ENCODE results near the gene CDKN2B-AS1. TPM values are rescaled to one million over a fixed set of nuclear protein-coding genes. Genes with fewer than 3 reads are reported as not detected.

The CDKN2B-AS1 gene
- total and polyA plus RNA-seq, 2 of the 13 experiments (the other 11 are each of a cell fraction or from before 2014, with no cell fraction given): 0.64 to 2.3 TPM

DNA sequence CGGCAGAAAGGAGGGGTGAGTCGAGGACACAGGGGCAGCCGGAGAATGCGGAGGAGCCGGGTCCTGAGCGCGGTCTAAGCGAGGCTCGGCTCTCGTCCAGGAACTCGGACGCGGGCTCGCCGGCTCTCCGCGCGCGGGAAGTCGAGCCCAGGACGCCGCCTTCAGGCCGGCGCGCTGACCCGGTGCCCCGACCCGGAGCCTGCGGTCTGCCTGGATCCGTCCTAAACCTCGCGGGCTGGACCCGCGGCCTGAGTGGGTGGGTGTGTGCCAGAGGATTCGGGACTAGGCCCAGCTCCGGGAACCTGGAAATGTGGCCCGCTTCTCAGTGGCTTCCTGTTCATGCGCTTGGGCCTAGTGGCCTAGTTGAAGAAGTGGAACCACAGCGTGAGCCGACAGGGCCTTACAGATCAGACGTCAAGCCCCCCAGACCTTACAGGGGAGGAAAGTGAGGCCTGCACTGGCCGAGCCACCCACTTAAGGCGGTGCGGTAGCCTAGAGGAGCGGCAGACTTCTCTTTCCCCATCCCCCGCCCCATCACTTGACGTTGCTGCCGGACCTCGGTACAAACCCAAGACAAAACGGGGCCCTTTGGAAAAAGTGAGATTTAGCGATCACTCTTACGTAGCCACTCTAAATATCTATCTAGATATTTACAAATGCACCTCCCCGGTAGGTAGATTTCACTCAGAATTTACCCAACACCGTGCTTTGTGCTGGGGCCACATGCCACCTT lies 1.2 kb downstream of the CDKN2B-AS1 start (continued):
- TF ChIP-seq KDM2A (CRISPR knock-in tag; IDR thresholded peaks at IDR 0.05; ENCODE audit: borderline replicate concordance, low read depth) (peak; percentile 56; the same call in 1 of the 2 replicates), ZNF589 (CRISPR knock-in tag; conservative IDR thresholded peaks at IDR 0.05) (no peak), SRSF4 (IDR thresholded peaks at IDR 0.05; ENCODE audit: low read depth, low read length, poor library complexity, severe bottlenecking) (no peak)
- TF ChIP-seq, protein P1, sequence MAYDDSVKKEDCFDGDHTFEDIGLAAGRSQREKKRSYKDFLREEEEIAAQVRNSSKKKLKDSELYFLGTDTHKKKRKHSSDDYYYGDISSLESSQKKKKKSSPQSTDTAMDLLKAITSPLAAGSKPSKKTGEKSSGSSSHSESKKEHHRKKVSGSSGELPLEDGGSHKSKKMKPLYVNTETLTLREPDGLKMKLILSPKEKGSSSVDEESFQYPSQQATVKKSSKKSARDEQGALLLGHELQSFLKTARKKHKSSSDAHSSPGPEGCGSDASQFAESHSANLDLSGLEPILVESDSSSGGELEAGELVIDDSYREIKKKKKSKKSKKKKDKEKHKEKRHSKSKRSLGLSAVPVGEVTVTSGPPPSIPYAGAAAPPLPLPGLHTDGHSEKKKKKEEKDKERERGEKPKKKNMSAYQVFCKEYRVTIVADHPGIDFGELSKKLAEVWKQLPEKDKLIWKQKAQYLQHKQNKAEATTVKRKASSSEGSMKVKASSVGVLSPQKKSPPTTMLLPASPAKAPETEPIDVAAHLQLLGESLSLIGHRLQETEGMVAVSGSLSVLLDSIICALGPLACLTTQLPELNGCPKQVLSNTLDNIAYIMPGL (CRISPR knock-in tag; IDR thresholded peaks at IDR 0.05; ENCODE audit: borderline replicate concordance in 1 of 2, low read depth in 1 of 2): 0 out of 4 replicates have a peak, but pooled peaks of 1 of the 2 experiments have one; percentile 16
- TF ChIP-seq, protein P2, sequence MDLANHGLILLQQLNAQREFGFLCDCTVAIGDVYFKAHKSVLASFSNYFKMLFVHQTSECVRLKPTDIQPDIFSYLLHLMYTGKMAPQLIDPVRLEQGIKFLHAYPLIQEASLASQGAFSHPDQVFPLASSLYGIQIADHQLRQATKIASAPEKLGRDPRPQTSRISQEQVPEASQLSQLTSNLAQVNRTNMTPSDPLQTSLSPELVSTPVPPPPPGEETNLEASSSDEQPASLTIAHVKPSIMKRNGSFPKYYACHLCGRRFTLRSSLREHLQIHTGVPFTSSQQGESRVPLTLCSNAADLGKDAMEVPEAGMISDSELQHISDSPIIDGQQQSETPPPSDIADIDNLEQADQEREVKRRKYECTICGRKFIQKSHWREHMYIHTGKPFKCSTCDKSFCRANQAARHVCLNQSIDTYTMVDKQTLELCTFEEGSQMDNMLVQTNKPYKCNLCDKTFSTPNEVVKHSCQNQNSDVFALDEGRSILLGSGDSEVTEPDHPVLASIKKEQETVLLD (CRISPR knock-in tag; IDR thresholded peaks at IDR 0.05; ENCODE audit: low read depth): no peak

DNA sequence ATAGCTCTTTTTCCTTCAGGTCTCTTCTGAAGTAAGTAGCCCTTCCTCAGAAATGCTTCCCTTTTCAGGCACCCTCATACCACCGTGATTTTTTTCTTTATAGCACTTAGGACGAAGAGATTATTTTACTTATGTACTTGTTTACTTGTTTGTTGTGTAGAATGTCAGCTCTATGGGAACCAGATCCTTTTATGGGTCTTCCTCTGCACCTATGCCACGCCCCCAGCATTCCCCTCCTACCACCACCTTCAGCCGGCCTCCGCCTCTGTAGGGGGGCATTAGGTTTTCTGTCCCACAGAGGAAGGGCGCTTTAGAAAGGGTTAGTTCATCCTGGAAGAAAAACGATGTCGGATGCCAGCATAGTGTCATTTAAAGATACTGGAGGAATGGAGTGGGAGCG lies 1.8 kb downstream of the CDKN2B-AS1 start:
- Histone ChIP-seq H4K20me1 (ENCODE audit: insufficient read depth, low read length) (no peaks in the 10 kb centered on the region), H3K9me3 (ENCODE audit: low read length) (no peaks in the 10 kb centered on the region), H3K4me3 (replicated peaks in 1 of 3; ENCODE audit: insufficient read depth in 1 of 3, low read depth in 2 of 3, low read length in 3 of 3) (no peak overlapping the region), H2AFZ (ENCODE audit: low read length) (no peak overlapping the region), H3K9ac (ENCODE audit: insufficient read depth, low read depth, low read length) (no peak overlapping the region), H3K4me1 (ENCODE audit: insufficient read depth, low read length) (peaks cover 9% of the 10 kb centered on the region), H3K27ac (ENCODE audit: extremely low read length, insufficient read depth, low read length) (no peak overlapping the region), H3K36me3 (replicated peaks in 1 of 2; ENCODE audit: control insufficient read depth in 1 of 2, insufficient read depth in 2 of 2, low read length in 2 of 2) (no peaks in the 10 kb centered on the region), H3K79me2 (ENCODE audit: insufficient read depth, low read length) (no peaks in the 10 kb centered on the region), H3K4me2 (ENCODE audit: low read depth, low read length) (no peak overlapping the region), H3K27me3 (ENCODE audit: control insufficient read depth in 1 of 2, insufficient read depth in 2 of 2, low read length in 2 of 2) (peaks cover 0 to 17% of the 10 kb centered on the region in 2 experiments; a peak in 1 of 5 replicates)
- 81% methylated on average over 9 of the region's 9 CpGs for WGBS (ENCODE audit: low lambda C conversion rate)
- FAIRE-seq: no peak
- in situ Hi-C loops (cut with HindIII; ENCODE audit: extremely low pct_ligation_motif_present, low pct_unique_long_range_greater_than_20kb): loop anchor here (10.0 kb wide), 1 partner anchor 238 kb away; no protein-coding TSS in a partner anchor
- no peak for DNase-seq (ENCODE audit: low spot score)
- ChIA-PET POLR2A (no interaction called here), CTCF (ENCODE audit: low intra/inter-chr PET ratio, low total read pairs) (no interaction called here)
- no TSS peak for BruUV-seq (replicated peaks)
- no peak for TF ChIP-seq BRCA1 (CRISPR knock-in tag; IDR thresholded peaks at IDR 0.05)
- TF ChIP-seq ZSCAN31 (CRISPR knock-in tag; IDR thresholded peaks at IDR 0.05; ENCODE audit: low read depth): no peak
- no peak for TF ChIP-seq HNRNPH1 (optimal IDR thresholded peaks at IDR 0.05; ENCODE audit: low read depth, low read length)
- TF ChIP-seq, protein P3, sequence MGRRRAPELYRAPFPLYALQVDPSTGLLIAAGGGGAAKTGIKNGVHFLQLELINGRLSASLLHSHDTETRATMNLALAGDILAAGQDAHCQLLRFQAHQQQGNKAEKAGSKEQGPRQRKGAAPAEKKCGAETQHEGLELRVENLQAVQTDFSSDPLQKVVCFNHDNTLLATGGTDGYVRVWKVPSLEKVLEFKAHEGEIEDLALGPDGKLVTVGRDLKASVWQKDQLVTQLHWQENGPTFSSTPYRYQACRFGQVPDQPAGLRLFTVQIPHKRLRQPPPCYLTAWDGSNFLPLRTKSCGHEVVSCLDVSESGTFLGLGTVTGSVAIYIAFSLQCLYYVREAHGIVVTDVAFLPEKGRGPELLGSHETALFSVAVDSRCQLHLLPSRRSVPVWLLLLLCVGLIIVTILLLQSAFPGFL (CRISPR knock-in tag; IDR thresholded peaks at IDR 0.05): no peak
- TF ChIP-seq ZNF143 (CRISPR knock-in tag; IDR thresholded peaks at IDR 0.05): no peak
- TF ChIP-seq MIER2 (CRISPR knock-in tag; IDR thresholded peaks at IDR 0.05): no peak
- TF ChIP-seq, protein P4, sequence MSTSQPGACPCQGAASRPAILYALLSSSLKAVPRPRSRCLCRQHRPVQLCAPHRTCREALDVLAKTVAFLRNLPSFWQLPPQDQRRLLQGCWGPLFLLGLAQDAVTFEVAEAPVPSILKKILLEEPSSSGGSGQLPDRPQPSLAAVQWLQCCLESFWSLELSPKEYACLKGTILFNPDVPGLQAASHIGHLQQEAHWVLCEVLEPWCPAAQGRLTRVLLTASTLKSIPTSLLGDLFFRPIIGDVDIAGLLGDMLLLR (CRISPR knock-in tag; IDR thresholded peaks at IDR 0.05): no peak
- TF ChIP-seq ZSCAN9 (CRISPR knock-in tag; IDR thresholded peaks at IDR 0.05; ENCODE audit: borderline replicate concordance): no peak
- TF ChIP-seq ZNF180 (CRISPR knock-in tag; IDR thresholded peaks at IDR 0.05; ENCODE audit: borderline replicate concordance, low read depth): no peak
- TF ChIP-seq, protein P5, sequence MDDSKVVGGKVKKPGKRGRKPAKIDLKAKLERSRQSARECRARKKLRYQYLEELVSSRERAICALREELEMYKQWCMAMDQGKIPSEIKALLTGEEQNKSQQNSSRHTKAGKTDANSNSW (CRISPR knock-in tag; IDR thresholded peaks at IDR 0.05; ENCODE audit: borderline replicate concordance): no peak
- no peak for ATAC-seq
- intact Hi-C loops (cut with micrococcal nuclease; ENCODE audit: unreplicated experiment): no loop called here

Data from HepG2 (cell line).